Measurements from ENCODE around the gene TMOD1. TPM values are rescaled to one million over a fixed set of nuclear protein-coding genes. Genes with fewer than 3 reads are reported as not detected.

TMOD1 gene
- total and polyA plus RNA-seq, 9 of the 15 experiments (the other 6 are each of a cell fraction or from before 2014, with no cell fraction given) = 7.1 to 41.2 (median 14.2) TPM

DNA sequence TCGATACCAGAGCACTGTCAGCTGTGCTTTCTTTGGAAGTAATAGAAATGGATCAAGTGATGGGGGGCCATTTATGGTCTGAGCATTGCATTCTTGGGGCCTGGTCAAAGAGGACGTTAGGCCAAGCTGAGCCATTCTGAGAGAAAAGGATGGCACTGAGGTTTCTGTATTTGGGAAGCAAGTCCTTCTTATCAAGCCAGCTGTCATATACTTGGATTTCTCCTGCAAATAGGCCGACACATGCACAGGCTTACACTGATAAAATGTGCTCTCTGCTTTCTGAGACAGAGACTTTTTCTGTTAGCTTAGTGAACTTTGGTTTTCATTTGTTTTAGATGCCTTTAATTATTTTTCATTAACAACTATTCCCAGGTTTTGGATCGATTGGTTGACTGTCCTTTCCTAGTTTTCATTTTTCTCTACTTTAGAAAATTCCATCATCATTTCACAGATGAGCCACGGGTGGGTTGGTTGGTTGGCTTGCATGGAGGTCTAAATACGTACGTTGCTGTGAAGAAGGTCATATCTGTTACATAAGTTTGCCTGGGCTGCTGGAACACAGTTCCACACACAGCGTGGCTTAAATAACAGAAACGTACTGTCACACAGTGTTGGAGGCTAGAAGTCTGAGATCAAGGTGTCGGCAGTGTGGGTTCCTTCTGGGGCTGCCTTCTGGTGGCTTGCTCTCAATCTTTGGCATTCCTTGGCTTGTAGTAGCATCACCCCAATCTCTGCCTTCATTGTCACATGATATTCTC, 20.3 kb downstream of the TMOD1 start:
- Histone ChIP-seq H3K4me3 (no peak overlapping the region), H3K4me1 (replicated peaks in 1 of 2; ENCODE audit: control insufficient read depth in 2 of 2, insufficient read depth in 2 of 2, low read length in 2 of 2) (peaks cover 16 to 24% of the 10 kb centered on the region in 2 experiments), H3K9ac (ENCODE audit: insufficient read depth in 1 of 2, low read depth in 2 of 2, low read length in 2 of 2) (no peak overlapping the region), H3K27ac (ENCODE audit: extremely low read depth, low read depth, low read length) (no peak overlapping the region), H3K79me2 (ENCODE audit: control insufficient read depth, insufficient read depth, low read length) (peaks cover 66% of the 10 kb centered on the region), H3K4me2 (ENCODE audit: insufficient read depth, low read length) (no peak overlapping the region), H3K27me3 (ENCODE audit: control insufficient read depth in 2 of 2, insufficient read depth in 2 of 2, low read length in 2 of 2) (no peaks in the 10 kb centered on the region), H4K20me1 (replicated peaks; ENCODE audit: control insufficient read depth, insufficient read depth, low read length) (peaks cover 48% of the 10 kb centered on the region), H2AFZ (ENCODE audit: low read depth, low read length) (no peak overlapping the region), H3K9me3 (replicated peaks; ENCODE audit: control insufficient read depth, insufficient read depth, low read depth, low read length) (no peaks in the 10 kb centered on the region), H3K9me1 (ENCODE audit: control insufficient read depth, insufficient read depth, low read length) (peaks cover 12% of the 10 kb centered on the region), H3K36me3 (ENCODE audit: control insufficient read depth, insufficient read depth, low read length) (peaks cover 48% of the 10 kb centered on the region; the same call in 2 of the 3 replicates)
- intact Hi-C loops (cut with micrococcal nuclease) (no loop called here), in situ Hi-C loops (cut with MboI) (no loop called here)
- FAIRE-seq = no peak
- POLR2A ChIA-PET = interaction anchor here (0.7 to 1.7 kb wide), 3 partner anchors 18 to 20 kb away, joined by 3 to 5 read pairs (median 4); no protein-coding TSS in a partner anchor
- TF ChIP-seq CBX3 (IDR thresholded peaks at IDR 0.05; ENCODE audit: borderline replicate concordance in 1 of 2, low read length in 2 of 2) (no peak), EP400 (IDR thresholded peaks at IDR 0.05) (no peak), SMAD4 (CRISPR knock-in tag; conservative IDR thresholded peaks at IDR 0.05) (no peak), POLR2H (tag; IDR thresholded peaks at IDR 0.05; ENCODE audit: low read depth) (no peak)
- TF ChIP-seq, protein P1, sequence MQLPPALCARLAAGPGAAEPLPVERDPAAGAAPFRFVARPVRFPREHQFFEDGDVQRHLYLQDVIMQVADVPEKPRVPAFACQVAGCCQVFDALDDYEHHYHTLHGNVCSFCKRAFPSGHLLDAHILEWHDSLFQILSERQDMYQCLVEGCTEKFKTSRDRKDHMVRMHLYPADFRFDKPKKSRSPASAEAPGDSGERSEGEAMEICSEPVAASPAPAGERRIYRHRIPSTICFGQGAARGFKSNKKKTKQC (CRISPR knock-in tag; IDR thresholded peaks at IDR 0.05) = no peak
- no TSS peak for BruUV-seq (replicated peaks)
- 64% methylated on average over 9 of the region's 10 CpGs for WGBS (ENCODE audit: insufficient coverage, low coverage, missing lambda C conversion rate)
- DNase-seq (ENCODE audit: extremely low read depth in 1 of 4, low spot score in 3 of 4) = no peak
- no peak for ATAC-seq
- CTCF ChIA-PET (ENCODE audit: low intra/inter-chr PET ratio) = no interaction called here

All from K562 (cell line).